Hepatocyte (in vitro differentiated cells): ENCODE results near the gene TAAR2. TPM values are rescaled to one million over a fixed set of nuclear protein-coding genes. Genes with fewer than 3 reads are reported as not detected.
"Not testable (repeated sequence)": the region's sequence is repeated elsewhere in the genome, so short reads cannot be mapped to it uniquely, and the experiment has no call there.

ENCODE experiments used
- DNase-seq: peaks from one replicate; pipeline ENCODE4 v3.0.0-alpha.2; 2016; ENCODE audit warnings: low spot score
- H2AFZ ChIP-seq: fragments of 200-600 bp; sonication (generic); 2 replicates; pipeline ENCODE4 v1.6.0; 2016; ENCODE audit warnings: antibody characterized with exemption, mild to moderate bottlenecking
- H3K27ac ChIP-seq: fragments of 200-600 bp; sonication (generic); 2 replicates; pipeline ENCODE4 v1.5.1; 2016; ENCODE audit warnings: mild to moderate bottlenecking
- H3K27me3 ChIP-seq: fragments of 200-600 bp; sonication (generic); 2 replicates; pipeline ENCODE4 v1.6.1; 2016
- H3K36me3 ChIP-seq: fragments of 200-600 bp; sonication (generic); replicated peaks from 2 replicates; pipeline ENCODE4 v1.5.1; 2016; ENCODE audit warnings: low read depth; ENCODE audit not compliant: insufficient read depth
- H3K4me1 ChIP-seq: fragments of 200-600 bp; sonication (generic); 2 replicates; pipeline ENCODE4 v1.5.1; 2016; ENCODE audit warnings: mild to moderate bottlenecking, moderate library complexity; ENCODE audit not compliant: insufficient read depth
- H3K4me2 ChIP-seq: fragments of 200-600 bp; sonication (generic); 2 replicates; pipeline ENCODE4 v1.6.0; 2016
- H3K4me3 ChIP-seq: fragments of 200-600 bp; sonication (generic); 2 replicates; pipeline ENCODE4 v1.5.1; 2016; ENCODE audit warnings: mild to moderate bottlenecking
- H3K79me2 ChIP-seq: fragments of 200-600 bp; sonication (generic); 2 replicates; pipeline ENCODE4 v1.6.0; 2017; ENCODE audit warnings: mild to moderate bottlenecking
- H3K9me2 ChIP-seq: fragments of 200-600 bp; sonication (generic); replicated peaks from 2 replicates; pipeline ENCODE4 v1.6.0; 2017; ENCODE audit warnings: mild to moderate bottlenecking; ENCODE audit not compliant: insufficient read depth
- H3K9me3 ChIP-seq: fragments of 200-600 bp; sonication (generic); 2 replicates; pipeline ENCODE4 v1.5.1; 2016; ENCODE audit warnings: low read depth, mild to moderate bottlenecking
- H4K20me1 ChIP-seq: fragments of 200-600 bp; sonication (generic); 2 replicates; pipeline ENCODE4 v1.6.0; 2016; ENCODE audit warnings: mild to moderate bottlenecking; ENCODE audit not compliant: insufficient read depth, poor library complexity, severe bottlenecking
- EZH2 ChIP-seq: fragments of 200-600 bp; sonication (generic); IDR thresholded peaks from 2 replicates; pipeline ENCODE4 v1.6.1; 2016; ENCODE audit warnings: antibody characterized with exemption, mild to moderate bottlenecking, borderline replicate concordance
- EZH2phosphoT487 ChIP-seq: fragments of 200-600 bp; sonication (generic); IDR thresholded peaks from one replicate; pipeline ENCODE4 v1.6.1; 2018; ENCODE audit warnings: antibody characterized with exemption, mild to moderate bottlenecking, low read depth, moderate library complexity; ENCODE audit not compliant: unreplicated experiment, severe bottlenecking
- WGBS: methylation state at CpG from one replicate; pipeline ENCODE4 v1.1.6; 2016; ENCODE audit warnings: low lambda C conversion rate; ENCODE audit errors: missing lambda C conversion rate; 5-methylcytosine and 5-hydroxymethylcytosine counted together
- polyA plus RNA-seq: library from polyadenylated mRNA; unstranded; fragments of >200 nt; fragmentation: Nextera tagmentation; extraction: Ambion mirVana; gene quantifications from 2 replicates; pipeline ENCODE4 v1.2.1, GENCODE V29; 2016
- total RNA-seq: library from RNA; depleted of rRNA; stranded (reverse); fragments of >200 nt; gene quantifications from 2 replicates; pipeline ENCODE4 v1.2.3, GENCODE V29; 2014
- TF ChIP-seq, protein P1 (sequence below): fragments of 200-600 bp; sonication (generic); IDR thresholded peaks from 2 replicates; pipeline ENCODE4 v1.5.1; 2016; ENCODE audit warnings: antibody characterized with exemption, mild to moderate bottlenecking; ENCODE audit not compliant: poor library complexity

Gene TAAR2
- total and polyA plus RNA-seq, 2 experiments from 2014 or later: not detected

- no peaks in the 10 kb centered on the region for H3K9me3 ChIP-seq
- no peak overlapping the region for H3K27ac ChIP-seq
- no peaks in the 10 kb centered on the region for H3K79me2 ChIP-seq
- no peak overlapping the region for H2AFZ ChIP-seq
- WGBS: 95% methylated on average over 1 of the region's 1 CpG
- H3K4me3 ChIP-seq: no peak overlapping the region
- no peaks in the 10 kb centered on the region for H4K20me1 ChIP-seq
- no peaks in the 10 kb centered on the region for H3K9me2 ChIP-seq
- H3K36me3 ChIP-seq: no peaks in the 10 kb centered on the region
- TF ChIP-seq EZH2phosphoT487 (no peak), EZH2 (no peak)
- TF ChIP-seq, protein P1, sequence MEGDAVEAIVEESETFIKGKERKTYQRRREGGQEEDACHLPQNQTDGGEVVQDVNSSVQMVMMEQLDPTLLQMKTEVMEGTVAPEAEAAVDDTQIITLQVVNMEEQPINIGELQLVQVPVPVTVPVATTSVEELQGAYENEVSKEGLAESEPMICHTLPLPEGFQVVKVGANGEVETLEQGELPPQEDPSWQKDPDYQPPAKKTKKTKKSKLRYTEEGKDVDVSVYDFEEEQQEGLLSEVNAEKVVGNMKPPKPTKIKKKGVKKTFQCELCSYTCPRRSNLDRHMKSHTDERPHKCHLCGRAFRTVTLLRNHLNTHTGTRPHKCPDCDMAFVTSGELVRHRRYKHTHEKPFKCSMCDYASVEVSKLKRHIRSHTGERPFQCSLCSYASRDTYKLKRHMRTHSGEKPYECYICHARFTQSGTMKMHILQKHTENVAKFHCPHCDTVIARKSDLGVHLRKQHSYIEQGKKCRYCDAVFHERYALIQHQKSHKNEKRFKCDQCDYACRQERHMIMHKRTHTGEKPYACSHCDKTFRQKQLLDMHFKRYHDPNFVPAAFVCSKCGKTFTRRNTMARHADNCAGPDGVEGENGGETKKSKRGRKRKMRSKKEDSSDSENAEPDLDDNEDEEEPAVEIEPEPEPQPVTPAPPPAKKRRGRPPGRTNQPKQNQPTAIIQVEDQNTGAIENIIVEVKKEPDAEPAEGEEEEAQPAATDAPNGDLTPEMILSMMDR: no peak
- DNase-seq: no peak
- no peaks in the 10 kb centered on the region for H3K27me3 ChIP-seq
- no peaks in the 10 kb centered on the region for H3K4me1 ChIP-seq
- no peak overlapping the region for H3K4me2 ChIP-seq
Measured at GRCh38 chr6:132650429-132650828, 26.4 kb upstream of the TAAR2 start.

- no peaks in the 10 kb centered on the region for H3K36me3 ChIP-seq
- H3K79me2 ChIP-seq: no peaks in the 10 kb centered on the region
- no peak overlapping the region for H3K27ac ChIP-seq
- no peak overlapping the region for H2AFZ ChIP-seq
- H3K9me2 ChIP-seq: no peaks in the 10 kb centered on the region
- no peaks in the 10 kb centered on the region for H3K4me1 ChIP-seq
- no peaks in the 10 kb centered on the region for H4K20me1 ChIP-seq
- TF ChIP-seq, protein P1: no peak
- TF ChIP-seq EZH2 (no peak), EZH2phosphoT487 (no peak)
- 70% methylated on average over 2 of the region's 2 CpGs for WGBS
- H3K4me3 ChIP-seq: no peak overlapping the region
- H3K4me2 ChIP-seq: no peak overlapping the region
- no peaks in the 10 kb centered on the region for H3K27me3 ChIP-seq
- H3K9me3 ChIP-seq: no peaks in the 10 kb centered on the region
- no peak for DNase-seq
Measured at GRCh38 chr6:132648828-132649227, 24.8 kb upstream of the TAAR2 start.

DNA sequence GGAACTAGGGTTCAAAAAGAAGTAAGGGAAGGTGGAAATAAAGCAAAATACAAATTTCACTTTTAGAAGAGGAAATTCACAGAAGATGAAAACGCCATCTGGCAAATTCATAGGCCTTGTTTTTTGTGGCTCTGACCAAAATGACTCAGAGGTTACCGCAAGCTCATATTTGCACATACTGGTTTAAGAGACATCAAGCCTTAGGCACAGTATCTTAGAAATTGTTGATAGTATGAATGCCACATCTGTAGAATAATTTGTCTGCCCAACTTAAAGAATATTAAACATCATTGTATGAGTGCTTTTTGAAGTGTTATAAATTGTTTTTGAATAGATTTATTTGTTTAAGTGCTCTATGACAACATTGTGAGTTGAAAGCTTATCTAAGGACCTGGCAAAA, 24.3 kb upstream of the TAAR2 start:
- Histone ChIP-seq H3K27ac (no peak overlapping the region), H3K4me1 (no peaks in the 10 kb centered on the region), H3K36me3 (no peaks in the 10 kb centered on the region), H3K27me3 (no peaks in the 10 kb centered on the region), H3K4me3 (no peak overlapping the region), H3K79me2 (no peaks in the 10 kb centered on the region), H4K20me1 (no peaks in the 10 kb centered on the region), H3K9me2 (no peaks in the 10 kb centered on the region), H3K4me2 (no peak overlapping the region), H2AFZ (no peak overlapping the region), H3K9me3 (no peaks in the 10 kb centered on the region)
- TF ChIP-seq, protein P1: no peak
- TF ChIP-seq EZH2phosphoT487 (no peak), EZH2 (no peak)
- WGBS: 60% methylated on average over 2 of the region's 2 CpGs
- no peak for DNase-seq

DNA sequence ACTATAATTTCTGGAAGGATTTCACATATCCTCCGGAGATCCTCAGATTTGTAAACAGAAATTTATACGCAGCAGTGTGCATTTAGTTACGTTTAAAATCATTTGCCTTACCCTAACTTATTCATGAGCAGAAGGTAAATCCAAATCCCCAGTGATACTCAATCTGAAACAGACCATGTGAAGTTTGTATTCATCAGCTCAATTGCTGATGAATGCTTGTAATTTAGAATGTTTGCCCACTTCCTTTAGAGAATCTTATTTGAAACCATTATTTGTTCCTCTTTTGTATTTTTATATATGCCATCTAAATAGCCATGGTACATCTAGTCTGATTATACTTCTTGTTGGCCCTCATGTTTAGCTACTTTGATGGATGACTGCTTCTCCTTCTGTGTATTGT, 19.5 kb upstream of the TAAR2 start:
- no peaks in the 10 kb centered on the region for H3K9me3 ChIP-seq

DNA sequence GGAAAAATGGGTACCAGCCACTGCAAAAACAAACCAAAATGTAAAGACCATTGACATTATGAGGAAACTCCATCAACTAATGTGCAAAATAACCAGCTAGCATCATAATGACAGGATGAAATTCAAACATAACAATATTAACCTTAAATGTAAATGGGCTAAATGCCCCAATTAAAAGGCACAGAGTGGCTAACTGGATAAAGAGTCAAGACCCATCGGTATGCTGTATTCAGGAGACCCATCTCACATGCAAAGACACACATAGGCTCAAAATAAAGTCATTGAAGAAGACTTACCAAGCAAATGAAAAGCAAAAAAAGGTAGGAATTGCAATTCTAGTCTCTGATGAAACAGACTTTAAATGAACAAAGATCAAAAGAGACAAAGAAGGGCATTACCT, 13.1 kb upstream of the TAAR2 start:
- H3K27ac ChIP-seq, H3K9me2 ChIP-seq, H3K9me3 ChIP-seq, DNase-seq, H3K36me3 ChIP-seq, H3K4me3 ChIP-seq, H3K4me1 ChIP-seq, H4K20me1 ChIP-seq, H3K4me2 ChIP-seq, H2AFZ ChIP-seq, H3K79me2 ChIP-seq, H3K27me3 ChIP-seq: not testable (repeated sequence)
- 100% methylated on average over 1 of the region's 1 CpG for WGBS

More for the DNA sequence above, 19.5 kb upstream of the TAAR2 start:
- Histone ChIP-seq H4K20me1 (no peaks in the 10 kb centered on the region), H3K27ac (no peak overlapping the region), H3K27me3 (no peaks in the 10 kb centered on the region), H3K79me2 (no peaks in the 10 kb centered on the region), H3K36me3 (no peaks in the 10 kb centered on the region), H2AFZ (no peak overlapping the region), H3K9me2 (no peaks in the 10 kb centered on the region), H3K4me3 (no peak overlapping the region), H3K4me1 (no peaks in the 10 kb centered on the region), H3K4me2 (no peak overlapping the region)
- no peak for DNase-seq
- TF ChIP-seq, protein P1: no peak
- no peak for TF ChIP-seq EZH2
- no peak for TF ChIP-seq EZH2phosphoT487
- 77% methylated on average over 3 of the region's 3 CpGs for WGBS

DNA sequence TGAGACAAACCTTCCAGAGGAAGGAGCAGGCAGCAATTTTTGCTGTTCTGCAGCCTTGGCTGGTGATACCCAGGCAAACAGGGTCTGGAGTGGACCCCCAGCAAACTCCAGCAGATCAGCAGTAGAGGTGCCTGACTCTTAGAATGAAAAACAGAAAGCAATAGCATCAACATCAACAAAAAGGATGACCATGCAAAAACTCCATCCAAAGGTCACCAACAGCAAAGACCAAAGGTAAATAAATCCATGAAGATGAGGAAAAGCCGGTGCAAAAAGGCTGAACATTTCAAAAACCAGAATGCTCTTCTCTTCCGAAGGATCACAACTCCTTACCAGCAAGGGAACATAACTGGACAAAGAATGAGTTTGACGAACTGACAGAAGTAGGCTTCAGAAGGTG, 11.8 kb upstream of the TAAR2 start:
- not testable (repeated sequence) for H3K4me1 ChIP-seq, H4K20me1 ChIP-seq, DNase-seq, H3K9me3 ChIP-seq, H3K9me2 ChIP-seq, H3K27me3 ChIP-seq, H3K79me2 ChIP-seq, H3K4me2 ChIP-seq, H3K27ac ChIP-seq, H3K36me3 ChIP-seq, H2AFZ ChIP-seq, H3K4me3 ChIP-seq
- 76% methylated on average over 3 of the region's 3 CpGs for WGBS
